Trophoblast cell (in vitro differentiated cells and primary cell): ENCODE measurements around the gene SFTPB.

ENCODE experiments used
- DNase-seq, 2 donors: peaks; one replicate each; pipeline ENCODE4 v3.0.0-alpha.2; 2016
- H2AFZ ChIP-seq: 2 replicates; pipeline ENCODE4 v1.6.1; 2013; ENCODE audit warnings: low read length, moderate library complexity, mild to moderate bottlenecking; ENCODE audit not compliant: insufficient read depth, poor library complexity
- H2AK5ac ChIP-seq: 2 replicates; pipeline ENCODE4 v1.6.1; 2013; ENCODE audit warnings: mild to moderate bottlenecking, low read length
- H2BK120ac ChIP-seq: 2 replicates; pipeline ENCODE4 v1.6.1; 2013; ENCODE audit warnings: low read length, mild to moderate bottlenecking, moderate library complexity; ENCODE audit not compliant: insufficient read depth, poor library complexity
- H2BK12ac ChIP-seq: 2 replicates; pipeline ENCODE4 v1.6.1; 2013; ENCODE audit warnings: mild to moderate bottlenecking, low read length, moderate library complexity
- H2BK5ac ChIP-seq: 2 replicates; pipeline ENCODE4 v1.6.1; 2013; ENCODE audit warnings: low read length, low read depth, moderate library complexity, mild to moderate bottlenecking; ENCODE audit not compliant: poor library complexity
- H3K14ac ChIP-seq: 2 replicates; pipeline ENCODE4 v1.6.1; 2013; ENCODE audit warnings: mild to moderate bottlenecking, low read length
- H3K18ac ChIP-seq: 2 replicates; pipeline ENCODE4 v1.6.1; 2013; ENCODE audit warnings: mild to moderate bottlenecking, low read length
- H3K23ac ChIP-seq: 2 replicates; pipeline ENCODE4 v1.6.1; 2013; ENCODE audit warnings: low read length
- H3K27ac ChIP-seq: 2 replicates; pipeline ENCODE4 v1.5.1; 2013; ENCODE audit warnings: low read depth, mild to moderate bottlenecking, inconsistent platforms, low read length, moderate library complexity
- H3K27me3 ChIP-seq: 2 replicates; pipeline ENCODE4 v1.6.1; 2013; ENCODE audit warnings: inconsistent platforms, mild to moderate bottlenecking, low read length, moderate library complexity; ENCODE audit not compliant: insufficient read depth
- H3K36me3 ChIP-seq, 2 experiments: 1 replicate in 1 of 2; 2 replicates in 1 of 2; pipeline ENCODE4 v1.6.1; 2013; ENCODE audit warnings: low read length in 2 of 2, mild to moderate bottlenecking in 2 of 2, moderate library complexity in 1 of 2; ENCODE audit not compliant: insufficient read depth in 2 of 2, control insufficient read depth in 1 of 2
- H3K4ac ChIP-seq: 2 replicates; pipeline ENCODE4 v1.6.1; 2013; ENCODE audit warnings: low read depth, mild to moderate bottlenecking, low read length, moderate library complexity
- H3K4me1 ChIP-seq, 2 experiments: 1 replicate in 1 of 2; 2 replicates in 1 of 2; pipeline ENCODE4 v1.6.1; 2013; ENCODE audit warnings: low read length in 2 of 2, mild to moderate bottlenecking in 2 of 2, moderate library complexity in 1 of 2; ENCODE audit not compliant: insufficient read depth in 2 of 2, control insufficient read depth in 1 of 2
- H3K4me2 ChIP-seq: 2 replicates; pipeline ENCODE4 v1.6.1; 2013; ENCODE audit warnings: inconsistent platforms, mild to moderate bottlenecking, low read length, moderate library complexity
- H3K4me3 ChIP-seq: 2 replicates; pipeline ENCODE4 v1.5.1; 2013; ENCODE audit warnings: mild to moderate bottlenecking, low read depth, low read length, inconsistent platforms
- H3K79me1 ChIP-seq: one replicate; pipeline ENCODE4 v1.6.1; 2013; ENCODE audit warnings: low read length
- H3K79me2 ChIP-seq: 2 replicates; pipeline ENCODE4 v1.6.1; 2013; ENCODE audit warnings: low read length, mild to moderate bottlenecking; ENCODE audit not compliant: control insufficient read depth, insufficient read depth, poor library complexity
- H3K9ac ChIP-seq: 2 replicates; pipeline ENCODE4 v1.6.1; 2013; ENCODE audit warnings: mild to moderate bottlenecking, low read length
- H3K9me3 ChIP-seq: 2 replicates; pipeline ENCODE4 v1.6.1; 2013; ENCODE audit warnings: low read depth, mild to moderate bottlenecking, control low read depth, inconsistent platforms, low read length; ENCODE audit not compliant: insufficient read depth
- H4K12ac ChIP-seq: 2 replicates; pipeline ENCODE4 v1.6.1; 2013; ENCODE audit warnings: low read depth, mild to moderate bottlenecking, low read length, moderate library complexity
- H4K8ac ChIP-seq: 2 replicates; pipeline ENCODE4 v1.6.1; 2013; ENCODE audit warnings: low read depth, mild to moderate bottlenecking, low read length, moderate library complexity
- H4K91ac ChIP-seq: one replicate; pipeline ENCODE4 v1.6.1; 2013; ENCODE audit warnings: low read depth, mild to moderate bottlenecking, low read length, moderate library complexity
- WGBS: extraction: QIAGEN DNeasy Blood & Tissue Kit; methylation state at CpG from one replicate; pipeline ENCODE4 v1.1.7; 2013; ENCODE audit warnings: missing lambda C conversion rate; ENCODE audit not compliant: insufficient read length, insufficient coverage; ENCODE audit errors: extremely low coverage; 5-methylcytosine and 5-hydroxymethylcytosine counted together

The SFTPB gene

GRCh38 chr2:85675427-85675826 is 7.4 kb upstream of the SFTPB start:
- Histone ChIP-seq H3K18ac (no peak overlapping the region), H2AFZ (no peak overlapping the region), H3K14ac (no peak overlapping the region), H3K9me3 (no peaks in the 10 kb centered on the region), H3K4me1 (peaks cover 5 to 6% of the 10 kb centered on the region in 2 experiments), H3K4me2 (no peak overlapping the region), H3K79me1 (peaks cover under 1% of the 10 kb centered on the region), H4K91ac (no peak overlapping the region), H4K12ac (no peak overlapping the region), H3K4me3 (no peak overlapping the region), H3K79me2 (peaks cover under 1% of the 10 kb centered on the region), H2BK5ac (no peak overlapping the region), H2AK5ac (no peak overlapping the region), H2BK120ac (no peak overlapping the region), H3K27ac (no peak overlapping the region), H4K8ac (no peak overlapping the region), H3K36me3 (no peaks in the 10 kb centered on the region), H3K23ac (no peak overlapping the region), H3K4ac (no peak overlapping the region), H3K27me3 (no peaks in the 10 kb centered on the region), H2BK12ac (no peak overlapping the region), H3K9ac (no peak overlapping the region)
- WGBS, result no CpG with 5 or more reads among the region's 6 CpGs
- DNase-seq, result no peak

- H3K27ac ChIP-seq, result no peak overlapping the region
- H2BK12ac ChIP-seq, result no peak overlapping the region
- peak; percentile 37 to 69 for DNase-seq
- no peak overlapping the region for H3K4me2 ChIP-seq
- no peaks in the 10 kb centered on the region for H3K79me2 ChIP-seq
- no peak overlapping the region for H2BK5ac ChIP-seq
- H4K12ac ChIP-seq, result no peak overlapping the region
- H3K9ac ChIP-seq, result no peak overlapping the region
- no peak overlapping the region for H3K4ac ChIP-seq
- H3K79me1 ChIP-seq, result no peaks in the 10 kb centered on the region
- H4K8ac ChIP-seq, result no peak overlapping the region
- H3K9me3 ChIP-seq, result no peaks in the 10 kb centered on the region
- H2AK5ac ChIP-seq, result no peak overlapping the region
- H2BK120ac ChIP-seq, result no peak overlapping the region
- H3K4me1 ChIP-seq, result peaks cover 2% of the 10 kb centered on the region in 2 experiments
- H3K23ac ChIP-seq, result no peak overlapping the region
- H4K91ac ChIP-seq, result no peak overlapping the region
- H3K14ac ChIP-seq, result no peak overlapping the region
- H3K4me3 ChIP-seq, result no peak overlapping the region
- H3K36me3 ChIP-seq, result no peaks in the 10 kb centered on the region
- no peak overlapping the region for H3K18ac ChIP-seq
- WGBS, result no CpG with 5 or more reads among the region's 2 CpGs
- no peak overlapping the region for H2AFZ ChIP-seq
- H3K27me3 ChIP-seq, result no peaks in the 10 kb centered on the region
Measured at GRCh38 chr2:85674417-85674816, 6.4 kb upstream of the SFTPB start.

GRCh38 chr2:85673716-85674375 is 5.8 kb upstream of the SFTPB start:
- Histone ChIP-seq H2BK5ac (no peak overlapping the region), H3K79me2 (no peaks in the 10 kb centered on the region), H3K4ac (no peak overlapping the region), H3K23ac (no peak overlapping the region), H3K18ac (no peak overlapping the region), H2AK5ac (no peak overlapping the region), H4K91ac (no peak overlapping the region), H3K9ac (no peak overlapping the region), H3K27me3 (no peaks in the 10 kb centered on the region), H3K27ac (no peak overlapping the region), H3K14ac (no peak overlapping the region), H2BK12ac (no peak overlapping the region), H3K4me2 (no peak overlapping the region), H4K8ac (no peak overlapping the region), H3K9me3 (no peaks in the 10 kb centered on the region), H4K12ac (no peak overlapping the region), H2BK120ac (no peak overlapping the region), H3K4me3 (no peak overlapping the region), H2AFZ (no peak overlapping the region), H3K4me1 (peaks cover 2% of the 10 kb centered on the region in 2 experiments), H3K36me3 (no peaks in the 10 kb centered on the region), H3K79me1 (no peaks in the 10 kb centered on the region)
- DNase-seq, result no peak
- WGBS, result no CpG with 5 or more reads among the region's 11 CpGs

GRCh38 chr2:85672456-85672855 is 4.5 kb upstream of the SFTPB start:
- Histone ChIP-seq H3K27me3 (no peaks in the 10 kb centered on the region), H2AFZ (no peak overlapping the region), H3K27ac (no peak overlapping the region), H3K4me2 (no peak overlapping the region), H3K23ac (no peak overlapping the region), H4K8ac (no peak overlapping the region), H3K79me2 (no peaks in the 10 kb centered on the region), H3K36me3 (no peaks in the 10 kb centered on the region), H2BK120ac (no peak overlapping the region), H4K91ac (no peak overlapping the region), H2AK5ac (no peak overlapping the region), H3K4ac (no peak overlapping the region), H3K4me1 (peaks cover 2 to 4% of the 10 kb centered on the region in 2 experiments), H3K79me1 (no peaks in the 10 kb centered on the region), H3K4me3 (no peak overlapping the region), H3K9me3 (no peaks in the 10 kb centered on the region), H2BK12ac (no peak overlapping the region), H4K12ac (no peak overlapping the region), H3K14ac (no peak overlapping the region), H3K18ac (no peak overlapping the region), H3K9ac (no peak overlapping the region), H2BK5ac (no peak overlapping the region)
- no CpG with 5 or more reads among the region's 9 CpGs for WGBS
- DNase-seq, result peak in 1 of 2 donors; percentile 24
